ENCODE measurements around the gene CREBBP. TPM values are rescaled to one million over a fixed set of nuclear protein-coding genes. Genes with fewer than 3 reads are reported as not detected.

The CREBBP gene
- polyA plus RNA-seq, 1 donor (not counting 4 experiments of a cell fraction or from before 2014, with no cell fraction given): 5.0 TPM

DNA sequence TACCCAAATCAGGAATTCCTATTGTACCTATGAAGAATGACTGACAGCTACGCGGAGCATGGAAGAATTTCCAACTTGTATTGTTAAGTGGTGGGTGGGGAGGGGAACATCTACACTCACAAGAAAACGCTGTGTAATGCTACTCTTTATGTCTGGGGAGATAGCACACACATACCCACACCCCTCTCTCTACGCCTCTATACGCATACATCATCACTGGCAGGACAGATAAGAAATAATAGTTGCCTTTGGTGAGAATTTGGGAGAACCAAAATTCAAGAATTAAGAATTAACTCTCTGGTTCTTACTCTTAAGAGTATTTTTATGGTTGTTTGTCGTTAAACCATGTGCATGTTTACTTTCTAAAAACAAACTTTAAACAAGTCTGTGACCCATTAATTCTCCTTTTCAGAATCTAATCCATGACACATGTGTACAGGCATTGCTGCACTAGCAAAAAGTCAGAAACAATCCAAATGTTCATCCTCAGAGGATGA lies 33.9 kb downstream of the CREBBP start:
- dilution Hi-C loops (cut with MboI; ENCODE audit: extremely low pct_ligation_motif_present, low sequenced_read_pairs): no loop called here
- H3K27ac ChIP-seq (ENCODE audit: control insufficient read depth, insufficient read depth, low read length): no peak overlapping the region

DNA sequence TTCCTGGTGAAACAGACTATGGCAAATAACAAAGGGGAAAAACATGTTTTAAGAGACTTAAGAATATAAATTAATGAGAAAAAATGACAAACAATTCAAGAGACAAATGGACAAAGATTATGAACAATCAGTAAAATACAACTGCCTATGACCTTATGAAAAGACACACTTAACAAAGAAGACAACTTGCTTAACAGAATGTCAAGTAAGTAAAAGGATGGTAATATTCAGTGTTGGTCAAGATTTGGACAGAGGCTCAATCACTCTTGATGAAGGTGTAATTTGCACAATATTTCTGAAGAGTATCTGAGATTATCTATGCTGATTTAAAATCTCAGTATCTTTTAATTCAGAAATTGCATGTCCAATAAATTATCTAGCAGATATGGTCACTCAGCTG lies 34.4 kb downstream of the CREBBP start:
- Histone ChIP-seq H3K79me2 (ENCODE audit: control insufficient read depth, insufficient read depth, low read length) (peaks cover 73% of the 10 kb centered on the region), H3K9ac (ENCODE audit: control insufficient read depth, extremely low read depth, insufficient read depth, low read length) (no peak overlapping the region), H3K4me1 (ENCODE audit: control insufficient read depth, extremely low read depth, insufficient read depth, low read length) (no peaks in the 10 kb centered on the region), H3K27ac (ENCODE audit: control insufficient read depth, insufficient read depth, low read length) (no peak overlapping the region), H3K9me1 (ENCODE audit: control insufficient read depth, extremely low read depth, insufficient read depth, low read length) (no peaks in the 10 kb centered on the region), H3K4me3 (ENCODE audit: control insufficient read depth in 2 of 3, extremely low read depth in 1 of 3, insufficient read depth in 2 of 3, low read depth in 1 of 3, low read length in 3 of 3) (no peak overlapping the region), H3K27me3 (ENCODE audit: control insufficient read depth, extremely low read depth, insufficient read depth, low read length) (no peaks in the 10 kb centered on the region), H2AFZ (ENCODE audit: control insufficient read depth, low read length) (no peak overlapping the region), H4K20me1 (ENCODE audit: control insufficient read depth, extremely low read depth, insufficient read depth, low read length) (peaks cover 2% of the 10 kb centered on the region), H3K9me3 (ENCODE audit: control insufficient read depth, low read depth, low read length) (no peaks in the 10 kb centered on the region), H3K36me3 (ENCODE audit: control insufficient read depth in 2 of 2, extremely low read depth in 1 of 2, insufficient read depth in 2 of 2, low read length in 2 of 2) (peaks cover 9 to 16% of the 10 kb centered on the region in 2 experiments), H3K4me2 (ENCODE audit: control insufficient read depth, extremely low read depth, insufficient read depth, low read depth, low read length) (no peak overlapping the region)
- DNase-seq (ENCODE audit: low read depth, low spot score) (no peak), FAIRE-seq (no peak)
- TF ChIP-seq CTCF (optimal IDR thresholded peaks at IDR 0.05 in 1 of 3, IDR thresholded peaks at IDR 0.05 in 1 of 3, conservative IDR thresholded peaks at IDR 0.05 in 1 of 3; ENCODE audit: extremely low read depth in 1 of 3, insufficient read depth in 2 of 3, low read length in 3 of 3): no peak
- TF ChIP-seq EZH2 (IDR thresholded peaks at IDR 0.05; ENCODE audit: low read length): no peak
- dilution Hi-C loops (cut with MboI; ENCODE audit: extremely low pct_ligation_motif_present, low sequenced_read_pairs): no loop called here

More for the DNA sequence above, 33.9 kb downstream of the CREBBP start:
- H3K9ac ChIP-seq (ENCODE audit: control insufficient read depth, extremely low read depth, insufficient read depth, low read length): no peak overlapping the region
- no peaks in the 10 kb centered on the region for H3K4me1 ChIP-seq (ENCODE audit: control insufficient read depth, extremely low read depth, insufficient read depth, low read length)
- H3K9me3 ChIP-seq (ENCODE audit: control insufficient read depth, low read depth, low read length): no peaks in the 10 kb centered on the region
- H4K20me1 ChIP-seq (ENCODE audit: control insufficient read depth, extremely low read depth, insufficient read depth, low read length): peaks cover 2% of the 10 kb centered on the region
- FAIRE-seq (no peak), DNase-seq (ENCODE audit: low read depth, low spot score) (no peak)
- no peak overlapping the region for H2AFZ ChIP-seq (ENCODE audit: control insufficient read depth, low read length)
- H3K27me3 ChIP-seq (ENCODE audit: control insufficient read depth, extremely low read depth, insufficient read depth, low read length): no peaks in the 10 kb centered on the region
- H3K4me3 ChIP-seq (ENCODE audit: control insufficient read depth in 2 of 3, extremely low read depth in 1 of 3, insufficient read depth in 2 of 3, low read depth in 1 of 3, low read length in 3 of 3): no peak overlapping the region
- H3K9me1 ChIP-seq (ENCODE audit: control insufficient read depth, extremely low read depth, insufficient read depth, low read length): no peaks in the 10 kb centered on the region
- peaks cover 9 to 16% of the 10 kb centered on the region in 2 experiments for H3K36me3 ChIP-seq (ENCODE audit: control insufficient read depth in 2 of 2, extremely low read depth in 1 of 2, insufficient read depth in 2 of 2, low read length in 2 of 2)
- peaks cover 70% of the 10 kb centered on the region for H3K79me2 ChIP-seq (ENCODE audit: control insufficient read depth, insufficient read depth, low read length)
- H3K4me2 ChIP-seq (ENCODE audit: control insufficient read depth, extremely low read depth, insufficient read depth, low read depth, low read length): no peak overlapping the region
- TF ChIP-seq EZH2 (IDR thresholded peaks at IDR 0.05; ENCODE audit: low read length): no peak
- no peak for TF ChIP-seq CTCF (optimal IDR thresholded peaks at IDR 0.05 in 1 of 3, IDR thresholded peaks at IDR 0.05 in 1 of 3, conservative IDR thresholded peaks at IDR 0.05 in 1 of 3; ENCODE audit: extremely low read depth in 1 of 3, insufficient read depth in 2 of 3, low read length in 3 of 3)
